ENCODE data around the gene TRMT10C.
A peak's percentile ranks its signal among the peaks of the same experiment; 100 is the strongest.
"Not testable (repeated sequence)": the region's sequence is repeated elsewhere in the genome, so short reads cannot be mapped to it uniquely, and the experiment has no call there.

Gene TRMT10C

GRCh38 chr3:101536266-101536665 lies 25.4 kb upstream of the TRMT10C start:
- TF ChIP-seq CTCF (IDR thresholded peaks at IDR 0.05; ENCODE audit: low read depth, low read length) = no peak
- Histone ChIP-seq H3K27me3 (peaks cover 4% of the 10 kb centered on the region; the same call in 1 of the 2 replicates), H3K4me1 (no peaks in the 10 kb centered on the region; the same call in none of the 2 replicates), H3K9me3 (no peaks in the 10 kb centered on the region), H3K4me3 (ENCODE audit: low read depth, low read length) (no peak overlapping the region), H3K36me3 (no peaks in the 10 kb centered on the region)
- DNase-seq = no peak

- not testable (repeated sequence) for H3K27me3 ChIP-seq; H3K4me3 ChIP-seq (ENCODE audit: low read depth, low read length); H3K4me1 ChIP-seq
Measured at GRCh38 chr3:101536955-101537354, 24.7 kb upstream of the TRMT10C start.

GRCh38 chr3:101542957-101543356 lies 18.7 kb upstream of the TRMT10C start:
- Histone ChIP-seq H3K4me3 (ENCODE audit: low read depth, low read length) (no peak overlapping the region), H3K36me3 (no peaks in the 10 kb centered on the region), H3K4me1 (no peaks in the 10 kb centered on the region), H3K27me3 (no peaks in the 10 kb centered on the region), H3K9me3 (no peaks in the 10 kb centered on the region; the same call in 1 of the 2 replicates)
- TF ChIP-seq CTCF (IDR thresholded peaks at IDR 0.05; ENCODE audit: low read depth, low read length) = no peak
- no peak for DNase-seq

More at GRCh38 chr3:101536955-101537354, 24.7 kb upstream of the TRMT10C start:
- not testable (repeated sequence) for H3K9me3 ChIP-seq, H3K36me3 ChIP-seq, DNase-seq

GRCh38 chr3:101544161-101544850 lies 17.4 kb upstream of the TRMT10C start:
- Histone ChIP-seq H3K4me1 (no peaks in the 10 kb centered on the region), H3K27me3 (no peaks in the 10 kb centered on the region), H3K36me3 (no peaks in the 10 kb centered on the region), H3K4me3 (ENCODE audit: low read depth, low read length) (no peak overlapping the region), H3K9me3 (no peaks in the 10 kb centered on the region; the same call in 1 of the 2 replicates)
- TF ChIP-seq CTCF (IDR thresholded peaks at IDR 0.05; ENCODE audit: low read depth, low read length) = peak; percentile 21; the same call in 1 of the 2 replicates
- no peak for DNase-seq

- Histone ChIP-seq H3K36me3 (no peaks in the 10 kb centered on the region), H3K4me1 (no peaks in the 10 kb centered on the region), H3K27me3 (no peaks in the 10 kb centered on the region), H3K4me3 (ENCODE audit: low read depth, low read length) (no peak overlapping the region), H3K9me3 (no peaks in the 10 kb centered on the region; the same call in none of the 2 replicates)
- no peak for TF ChIP-seq CTCF (IDR thresholded peaks at IDR 0.05; ENCODE audit: low read depth, low read length)
- no peak for DNase-seq
Measured at GRCh38 chr3:101548527-101549105, 13.1 kb upstream of the TRMT10C start.

- DNase-seq = no peak
- no peaks in the 10 kb centered on the region; the same call in none of the 2 replicates for H3K9me3 ChIP-seq
- no peak for TF ChIP-seq CTCF (IDR thresholded peaks at IDR 0.05; ENCODE audit: low read depth, low read length)
- no peaks in the 10 kb centered on the region for H3K4me1 ChIP-seq
- no peaks in the 10 kb centered on the region for H3K36me3 ChIP-seq
- no peaks in the 10 kb centered on the region for H3K27me3 ChIP-seq
- no peak overlapping the region for H3K4me3 ChIP-seq (ENCODE audit: low read depth, low read length)
Measured at GRCh38 chr3:101549473-101549872, 12.2 kb upstream of the TRMT10C start.

- not testable (repeated sequence) for H3K4me1 ChIP-seq; H3K36me3 ChIP-seq; H3K4me3 ChIP-seq (ENCODE audit: low read depth, low read length); H3K27me3 ChIP-seq; DNase-seq; H3K9me3 ChIP-seq
Measured at GRCh38 chr3:101551359-101552081, 10.1 kb upstream of the TRMT10C start.

- not testable (repeated sequence) for H3K27me3 ChIP-seq; H3K9me3 ChIP-seq; H3K4me3 ChIP-seq (ENCODE audit: low read depth, low read length); H3K36me3 ChIP-seq; H3K4me1 ChIP-seq; DNase-seq
Measured at GRCh38 chr3:101553381-101553780, 8.3 kb upstream of the TRMT10C start.
